ENCODE results near the gene ATP11A. TPM values are rescaled to one million over a fixed set of nuclear protein-coding genes. Genes with fewer than 3 reads are reported as not detected.

Gene ATP11A
- total and polyA plus RNA-seq, 2 donors (not counting 3 experiments of a cell fraction or from before 2014, with no cell fraction given), result 16.5 to 88.1 TPM

DNA sequence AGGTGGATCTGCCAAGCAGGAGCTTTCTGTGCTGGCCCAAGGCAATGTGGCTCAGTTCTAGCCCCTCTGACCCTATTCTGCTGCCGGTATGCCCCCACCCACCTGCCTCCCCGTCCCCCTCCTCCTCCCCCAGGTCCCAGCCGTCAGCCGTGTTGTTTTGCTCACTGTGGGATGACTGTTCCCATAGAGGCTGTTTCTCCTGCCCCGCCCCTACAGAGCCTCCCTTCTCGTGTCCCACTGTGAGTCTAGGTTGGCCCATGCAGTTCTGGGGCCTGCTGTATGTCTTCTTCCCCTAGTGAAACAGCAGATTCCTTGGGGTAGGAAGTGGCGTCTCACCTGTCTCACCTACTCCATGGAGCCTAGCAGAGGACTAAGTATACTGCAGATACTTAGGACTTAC, 48.8 kb downstream of the ATP11A start:
- DNase-seq (ENCODE audit: low read depth, low spot score) (no peak), FAIRE-seq (no peak)
- H3K9me1 ChIP-seq (replicated peaks; ENCODE audit: control insufficient read depth, extremely low read depth, insufficient read depth, low read length), result no peaks in the 10 kb centered on the region
- no peak overlapping the region for H3K4me3 ChIP-seq (replicated peaks in 1 of 3; ENCODE audit: insufficient read depth in 1 of 3, low read depth in 1 of 3, low read length in 3 of 3)
- POLR2A ChIA-PET, result no interaction called here
- no peaks in the 10 kb centered on the region for H3K27me3 ChIP-seq (ENCODE audit: control insufficient read depth in 2 of 2, insufficient read depth in 2 of 2, low read length in 2 of 2)
- no peak overlapping the region for H2AFZ ChIP-seq (ENCODE audit: low read depth, low read length)
- no peak overlapping the region for H3K4me2 ChIP-seq (ENCODE audit: insufficient read depth, low read length)
- CTCF ChIA-PET, result interaction anchor here (2.4 kb wide), 1 partner anchor 12 kb away, joined by 7 read pairs; no protein-coding TSS in a partner anchor
- H3K27ac ChIP-seq (ENCODE audit: insufficient read depth, low read depth, low read length), result no peak overlapping the region
- no peaks in the 10 kb centered on the region for H4K20me1 ChIP-seq (replicated peaks; ENCODE audit: control insufficient read depth, extremely low read depth, insufficient read depth, low read length)
- no peaks in the 10 kb centered on the region for H3K4me1 ChIP-seq (ENCODE audit: control insufficient read depth, extremely low read depth, insufficient read depth, low read length)
- H3K36me3 ChIP-seq (ENCODE audit: control insufficient read depth in 2 of 2, extremely low read depth in 1 of 2, insufficient read depth in 2 of 2, low read length in 2 of 2), result no peaks in the 10 kb centered on the region
- TF ChIP-seq, protein P1, sequence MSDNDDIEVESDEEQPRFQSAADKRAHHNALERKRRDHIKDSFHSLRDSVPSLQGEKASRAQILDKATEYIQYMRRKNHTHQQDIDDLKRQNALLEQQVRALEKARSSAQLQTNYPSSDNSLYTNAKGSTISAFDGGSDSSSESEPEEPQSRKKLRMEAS (IDR thresholded peaks at IDR 0.05; ENCODE audit: insufficient read depth, insufficient read length), result no peak
- TF ChIP-seq, protein P2, sequence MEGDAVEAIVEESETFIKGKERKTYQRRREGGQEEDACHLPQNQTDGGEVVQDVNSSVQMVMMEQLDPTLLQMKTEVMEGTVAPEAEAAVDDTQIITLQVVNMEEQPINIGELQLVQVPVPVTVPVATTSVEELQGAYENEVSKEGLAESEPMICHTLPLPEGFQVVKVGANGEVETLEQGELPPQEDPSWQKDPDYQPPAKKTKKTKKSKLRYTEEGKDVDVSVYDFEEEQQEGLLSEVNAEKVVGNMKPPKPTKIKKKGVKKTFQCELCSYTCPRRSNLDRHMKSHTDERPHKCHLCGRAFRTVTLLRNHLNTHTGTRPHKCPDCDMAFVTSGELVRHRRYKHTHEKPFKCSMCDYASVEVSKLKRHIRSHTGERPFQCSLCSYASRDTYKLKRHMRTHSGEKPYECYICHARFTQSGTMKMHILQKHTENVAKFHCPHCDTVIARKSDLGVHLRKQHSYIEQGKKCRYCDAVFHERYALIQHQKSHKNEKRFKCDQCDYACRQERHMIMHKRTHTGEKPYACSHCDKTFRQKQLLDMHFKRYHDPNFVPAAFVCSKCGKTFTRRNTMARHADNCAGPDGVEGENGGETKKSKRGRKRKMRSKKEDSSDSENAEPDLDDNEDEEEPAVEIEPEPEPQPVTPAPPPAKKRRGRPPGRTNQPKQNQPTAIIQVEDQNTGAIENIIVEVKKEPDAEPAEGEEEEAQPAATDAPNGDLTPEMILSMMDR (IDR thresholded peaks at IDR 0.05; ENCODE audit: extremely low read depth in 1 of 2, insufficient read depth in 1 of 2, low read depth in 1 of 2, low read length in 2 of 2), result no peak
- TF ChIP-seq POLR2AphosphoS5 (IDR thresholded peaks at IDR 0.05; ENCODE audit: insufficient read depth, low read depth, low read length), result no peak
- no peak for TF ChIP-seq POLR2A (IDR thresholded peaks at IDR 0.05; ENCODE audit: low read depth, low read length)
- no peak for TF ChIP-seq JUN (IDR thresholded peaks at IDR 0.05; ENCODE audit: borderline replicate concordance, insufficient read depth, insufficient read length, low read depth)
- TF ChIP-seq MYC (IDR thresholded peaks at IDR 0.05; ENCODE audit: low read depth, low read length), result no peak
- no peak for TF ChIP-seq GATA2 (IDR thresholded peaks at IDR 0.05; ENCODE audit: insufficient read depth, insufficient read length, low read depth, low read length)
- TF ChIP-seq FOS (IDR thresholded peaks at IDR 0.05; ENCODE audit: borderline replicate concordance, insufficient read depth, low read length), result no peak
- no peak for TF ChIP-seq EZH2 (IDR thresholded peaks at IDR 0.05; ENCODE audit: borderline replicate concordance, low read depth, low read length, severe bottlenecking)
- no peak overlapping the region for H3K9ac ChIP-seq (replicated peaks; ENCODE audit: extremely low read depth, insufficient read depth, low read length)
- peaks cover 7% of the 10 kb centered on the region for H3K79me2 ChIP-seq (ENCODE audit: control insufficient read depth, insufficient read depth, low read length)
- dilution Hi-C loops (cut with MboI; ENCODE audit: extremely low pct_ligation_motif_present, low sequenced_read_pairs), result no loop called here
- H3K9me3 ChIP-seq (replicated peaks; ENCODE audit: control insufficient read depth, insufficient read depth, low read length), result no peaks in the 10 kb centered on the region
- intact Hi-C loops (cut with micrococcal nuclease), result no loop called here
- no TSS peak for BruUV-seq (replicated peaks)

Data from endothelial cell of umbilical vein (primary cell).